HEK293T (cell line): ENCODE data around the gene GPR75.

Experiments used
- CTCF ChIA-PET: fragments of 350-600 bp; formaldehyde crosslinking; extraction: SDS; loops from one replicate; lab custom pipeline; 2021; ENCODE audit warnings: antibody characterized with exemption, inconsistent platforms; lab: Yijun Ruan, JAX
- POLR2A ChIA-PET: fragments of 350-600 bp; formaldehyde crosslinking; extraction: SDS; loops from one replicate; lab custom pipeline; 2020; ENCODE audit warnings: antibody characterized with exemption, inconsistent platforms; lab: Yijun Ruan, JAX
- DNase-seq: peaks from one replicate; pipeline ENCODE4 v3.0.0; 2012; ENCODE audit warnings: mixed read lengths; ENCODE audit errors: extremely low spot score
- ARNT ChIP-seq: fragments of 450-650 bp; IDR thresholded peaks from 2 replicates; pipeline ENCODE4 v1.6.1; 2017; ENCODE audit warnings: mild to moderate bottlenecking
- BHLHE40 ChIP-seq: fragments of 450-650 bp; IDR thresholded peaks from 2 replicates; pipeline ENCODE4 v1.6.1; 2016; ENCODE audit warnings: mild to moderate bottlenecking, moderate library complexity, borderline replicate concordance
- CTBP1 ChIP-seq: fragments of 450-650 bp; IDR thresholded peaks from 2 replicates; pipeline ENCODE4 v1.6.1; 2016; ENCODE audit warnings: borderline replicate concordance
- ELF4 ChIP-seq: fragments of 450-650 bp; IDR thresholded peaks from 2 replicates; pipeline ENCODE4 v1.6.1; 2017; ENCODE audit warnings: antibody characterized with exemption
- FOXA1 ChIP-seq: fragments of 450-650 bp; IDR thresholded peaks from 2 replicates; pipeline ENCODE4 v1.6.1; 2016; ENCODE audit warnings: mild to moderate bottlenecking
- FOXK2 ChIP-seq: fragments of 450-650 bp; IDR thresholded peaks from 2 replicates; pipeline ENCODE4 v1.6.1; 2016; ENCODE audit warnings: mild to moderate bottlenecking
- FOXM1 ChIP-seq: fragments of 450-650 bp; IDR thresholded peaks from 2 replicates; pipeline ENCODE4 v1.6.1; 2017; ENCODE audit warnings: mild to moderate bottlenecking, borderline replicate concordance
- HDGF ChIP-seq: fragments of 450-650 bp; IDR thresholded peaks from 2 replicates; pipeline ENCODE4 v1.6.1; 2017; ENCODE audit warnings: antibody characterized with exemption, borderline replicate concordance
- L3MBTL2 ChIP-seq: fragments of 450-650 bp; conservative IDR thresholded peaks from 2 replicates; pipeline ENCODE4 v1.6.1; 2016; ENCODE audit warnings: mild to moderate bottlenecking
- LEF1 ChIP-seq: fragments of 450-650 bp; IDR thresholded peaks from 2 replicates; pipeline ENCODE4 v1.6.1; 2017; ENCODE audit warnings: mild to moderate bottlenecking, borderline replicate concordance
- NFRKB ChIP-seq: fragments of 450-650 bp; IDR thresholded peaks from 2 replicates; pipeline ENCODE4 v1.6.1; 2016; ENCODE audit warnings: mild to moderate bottlenecking, moderate library complexity
- PKNOX1 ChIP-seq: fragments of 450-650 bp; IDR thresholded peaks from 2 replicates; pipeline ENCODE4 v1.6.1; 2016
- SP1 ChIP-seq: fragments of 450-650 bp; IDR thresholded peaks from 2 replicates; pipeline ENCODE4 v1.6.1; 2017
- SUZ12 ChIP-seq: fragments of 450-650 bp; IDR thresholded peaks from 2 replicates; pipeline ENCODE4 v1.6.1; 2016; ENCODE audit warnings: mild to moderate bottlenecking
- TARDBP ChIP-seq: fragments of 450-650 bp; IDR thresholded peaks from 2 replicates; pipeline ENCODE4 v1.6.1; 2016
- ZNF384 ChIP-seq: fragments of 450-650 bp; IDR thresholded peaks from 2 replicates; pipeline ENCODE4 v1.6.1; 2016

The GPR75 gene

GRCh38 chr2:53877556-53877955 is 17.8 kb upstream of the GPR75 start:
- DNase-seq: no peak
- no peak for TF ChIP-seq CTBP1
- no peak for TF ChIP-seq L3MBTL2
- no peak for TF ChIP-seq ARNT
- no peak for TF ChIP-seq FOXA1
- no peak for TF ChIP-seq ELF4
- no peak for TF ChIP-seq FOXK2
- no peak for TF ChIP-seq ZNF384
- POLR2A ChIA-PET: no interaction called here
- CTCF ChIA-PET: interaction anchor here (0.6 kb wide), 1 partner anchor 10 kb away, joined by 4 read pairs; no protein-coding TSS in a partner anchor

- no peak for DNase-seq
- TF ChIP-seq TARDBP: no peak
- TF ChIP-seq ELF4: no peak
- TF ChIP-seq ZNF384: no peak
- ChIA-PET CTCF (no interaction called here), POLR2A (no interaction called here)
Measured at GRCh38 chr2:53877112-53877511, 17.3 kb upstream of the GPR75 start.

DNA sequence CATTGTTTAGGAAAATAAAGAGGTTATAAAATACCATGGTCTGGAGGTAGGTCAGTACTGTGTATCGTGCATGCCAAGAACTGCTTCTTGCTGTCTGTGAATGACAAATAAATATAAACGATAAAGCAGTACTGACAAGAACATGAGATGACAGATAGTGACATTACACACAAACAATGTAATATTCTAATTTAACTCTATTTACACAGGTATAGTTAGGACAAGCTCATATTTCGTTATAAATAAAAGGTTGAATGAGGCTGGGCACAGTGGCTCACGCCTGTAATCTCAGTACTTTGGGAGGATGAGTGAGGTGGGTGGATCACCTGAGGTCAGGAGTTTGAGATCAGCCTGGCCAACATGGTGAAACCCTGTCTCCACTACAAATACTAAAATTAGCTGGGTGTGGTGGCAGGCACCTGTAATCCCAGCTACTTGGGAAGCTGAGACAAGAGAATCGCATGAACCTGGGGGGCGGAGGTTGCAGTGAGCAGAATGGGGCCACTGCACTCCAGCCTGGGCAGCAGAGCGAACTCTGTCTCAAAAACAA is 14.7 kb upstream of the GPR75 start:
- DNase-seq: no peak
- TF ChIP-seq ZNF384: no peak
- no peak for TF ChIP-seq CTBP1
- TF ChIP-seq FOXA1: no peak
- TF ChIP-seq HDGF: no peak
- TF ChIP-seq L3MBTL2: no peak
- TF ChIP-seq FOXM1: no peak
- TF ChIP-seq PKNOX1: no peak
- TF ChIP-seq LEF1: no peak
- no peak for TF ChIP-seq ARNT
- TF ChIP-seq SP1: no peak
- no peak for TF ChIP-seq ELF4
- TF ChIP-seq TARDBP: no peak
- TF ChIP-seq FOXK2: no peak
- TF ChIP-seq SUZ12: no peak
- TF ChIP-seq NFRKB: no peak
- no peak for TF ChIP-seq BHLHE40
- POLR2A ChIA-PET: no interaction called here
- CTCF ChIA-PET: no interaction called here

DNA sequence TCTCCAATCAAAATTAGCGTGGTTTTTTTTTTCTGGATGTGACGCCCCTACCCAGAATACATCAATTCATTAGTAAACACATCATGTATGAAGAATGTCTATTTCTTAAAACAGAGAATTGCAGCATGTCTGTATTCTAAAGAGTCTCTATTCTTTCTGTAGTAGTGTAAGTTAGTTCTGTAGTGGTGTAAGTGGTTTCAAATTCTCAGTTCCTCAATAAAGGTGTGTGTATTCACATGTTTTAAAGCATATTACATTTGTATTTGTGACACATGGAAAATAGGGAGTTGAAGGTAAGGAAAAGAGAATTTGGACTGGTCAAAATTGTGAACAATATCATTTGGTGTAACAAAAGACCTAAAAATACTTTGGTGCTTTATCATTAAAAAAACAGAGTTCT is 8.0 kb upstream of the GPR75 start:
- TF ChIP-seq TARDBP: no peak
- ChIA-PET CTCF (interaction anchor here (0.6 kb wide), 1 partner anchor 10 kb away, joined by 4 read pairs; no protein-coding TSS in a partner anchor), POLR2A (no interaction called here)
- no peak for DNase-seq

GRCh38 chr2:53867169-53867568 is 7.4 kb upstream of the GPR75 start:
- DNase-seq: no peak
- ChIA-PET POLR2A (no interaction called here), CTCF (interaction anchor here (0.6 kb wide), 1 partner anchor 11 kb away, joined by 4 read pairs; no protein-coding TSS in a partner anchor)
- TF ChIP-seq FOXA1 (no peak), ZNF384 (no peak)

DNA sequence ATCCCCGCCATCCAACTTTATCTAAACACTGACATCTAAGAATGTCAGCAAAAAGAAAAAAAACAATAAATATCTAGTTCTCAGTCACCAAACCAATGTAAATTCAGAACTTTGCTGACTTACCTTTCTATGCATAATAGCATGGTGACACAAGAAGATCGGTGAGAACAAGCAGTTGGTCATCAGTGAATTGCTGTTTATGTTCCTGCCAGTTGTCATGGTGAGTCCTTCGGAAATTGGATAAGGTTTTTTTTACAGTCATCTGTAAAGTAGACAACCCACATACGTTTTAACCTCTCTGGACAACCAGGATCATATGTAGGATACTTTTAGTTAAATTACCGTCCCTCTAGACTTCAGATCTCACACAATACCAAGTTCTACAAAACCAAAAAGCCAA is 6.2 kb upstream of the GPR75 start:
- no peak for TF ChIP-seq CTBP1
- no peak for TF ChIP-seq ARNT
- TF ChIP-seq SP1: no peak
- no peak for TF ChIP-seq FOXA1
- DNase-seq: no peak
- ChIA-PET POLR2A (no interaction called here), CTCF (no interaction called here)

GRCh38 chr2:53865264-53865663 is 5.5 kb upstream of the GPR75 start:
- CTCF ChIA-PET: no interaction called here
- no peak for DNase-seq
- POLR2A ChIA-PET: no interaction called here
- no peak for TF ChIP-seq SUZ12

DNA sequence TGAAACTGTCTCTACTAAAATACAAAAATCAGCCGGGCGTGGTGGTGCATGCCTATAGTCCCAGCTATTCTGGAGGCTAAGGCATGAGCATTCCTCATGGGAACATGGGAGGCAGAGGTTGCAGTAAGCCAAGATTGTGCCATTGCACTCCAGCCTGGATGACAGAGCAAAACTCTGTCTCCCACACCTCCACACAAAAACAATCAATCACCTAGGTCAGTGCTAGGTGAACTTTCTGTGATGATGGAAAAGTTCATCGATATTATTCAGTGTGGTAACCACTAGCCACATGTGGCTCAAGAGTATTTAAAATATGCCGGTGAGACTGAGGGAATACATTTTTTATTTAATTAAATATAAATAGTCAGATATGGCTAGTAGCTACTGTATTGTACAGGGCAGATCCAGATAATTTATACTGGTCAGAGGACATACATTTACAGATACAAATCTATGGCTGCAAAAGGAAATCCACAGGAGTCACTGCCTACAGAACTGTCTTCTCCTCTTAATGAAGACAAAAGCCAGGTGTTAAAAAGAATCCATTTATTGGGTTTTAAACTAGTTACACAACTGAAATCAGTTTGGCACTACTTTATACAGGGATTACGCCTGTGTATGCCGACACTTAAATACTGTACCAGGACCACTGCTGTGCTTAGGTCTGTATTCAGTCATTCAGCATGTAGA is 3.9 kb upstream of the GPR75 start:
- TF ChIP-seq ZNF384 (no peak), TARDBP (no peak), FOXA1 (no peak), FOXK2 (no peak), SUZ12 (no peak)
- ChIA-PET CTCF (no interaction called here), POLR2A (no interaction called here)
- DNase-seq: no peak

- TF ChIP-seq FOXM1: no peak
- TF ChIP-seq ZNF384: no peak
- no peak for TF ChIP-seq FOXA1
- TF ChIP-seq PKNOX1: no peak
- TF ChIP-seq L3MBTL2: no peak
- TF ChIP-seq NFRKB: no peak
- TF ChIP-seq FOXK2: no peak
- TF ChIP-seq LEF1: no peak
- TF ChIP-seq SUZ12: no peak
Measured at GRCh38 chr2:53861824-53862223, 2.1 kb upstream of the GPR75 start.

More at GRCh38 chr2:53861824-53862223, 2.1 kb upstream of the GPR75 start:
- ChIA-PET POLR2A (interaction anchor here (0.8 kb wide), 1 partner anchor 75 kb away, joined by 3 read pairs; the partner anchor contains the start of genes ASB3 and ERLEC1), CTCF (no interaction called here)
- no peak for DNase-seq
